HUES48 (cell line): ENCODE results near the gene PTPN14.
A peak's percentile ranks its signal among the peaks of the same experiment; 100 is the strongest.

Experiments used
- H3K27ac ChIP-seq: one replicate; pipeline ENCODE4 v1.7.0; 2013; ENCODE audit warnings: low read depth, low read length, inconsistent platforms
- H3K27me3 ChIP-seq: 2 replicates; pipeline ENCODE4 v1.6.1; 2013; ENCODE audit warnings: mild to moderate bottlenecking, low read length; ENCODE audit not compliant: control insufficient read depth, insufficient read depth
- H3K36me3 ChIP-seq: 2 replicates; pipeline ENCODE4 v1.6.1; 2013; ENCODE audit warnings: low read length; ENCODE audit not compliant: control insufficient read depth, insufficient read depth
- H3K4me1 ChIP-seq: 2 replicates; pipeline ENCODE4 v1.6.1; 2013; ENCODE audit warnings: mild to moderate bottlenecking, low read length; ENCODE audit not compliant: control insufficient read depth, insufficient read depth
- H3K4me3 ChIP-seq: 2 replicates; pipeline ENCODE4 v1.5.1; 2013; ENCODE audit warnings: mild to moderate bottlenecking, low read depth, low read length
- H3K9ac ChIP-seq: 2 replicates; pipeline ENCODE4 v1.6.1; 2013; ENCODE audit warnings: mild to moderate bottlenecking, low read depth, low read length, moderate library complexity
- H3K9me3 ChIP-seq: 2 replicates; pipeline ENCODE4 v1.6.1; 2013; ENCODE audit warnings: low read length; ENCODE audit not compliant: control insufficient read depth, insufficient read depth

The PTPN14 gene

GRCh38 chr1:214362188-214362882 lies 189.1 kb downstream of the PTPN14 start:
- Histone ChIP-seq H3K36me3 (peaks cover 73% of the 10 kb centered on the region), H3K27me3 (no peaks in the 10 kb centered on the region), H3K27ac (no peak overlapping the region), H3K9ac (no peak overlapping the region), H3K4me1 (no peaks in the 10 kb centered on the region), H3K4me3 (no peak overlapping the region), H3K9me3 (no peaks in the 10 kb centered on the region)

DNA sequence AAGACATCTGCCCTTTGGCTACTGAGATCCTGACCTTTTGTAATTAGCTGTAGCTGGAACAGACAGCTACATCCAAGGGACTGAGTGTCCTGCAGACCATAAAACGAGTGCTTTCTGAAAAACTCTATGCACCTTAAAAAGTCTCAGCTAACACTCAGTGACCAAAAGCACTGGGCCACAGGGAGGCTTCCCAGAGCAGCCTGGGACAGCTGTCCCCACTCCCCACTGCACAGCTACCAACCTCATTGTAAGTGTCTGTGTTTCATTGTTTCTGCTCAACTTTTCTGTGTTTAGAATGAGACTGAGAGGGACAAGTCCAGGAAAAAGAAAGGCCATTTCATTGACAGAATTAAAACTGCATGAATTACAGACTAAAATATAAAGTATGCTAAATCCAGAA lies 189.8 kb downstream of the PTPN14 start:
- Histone ChIP-seq H3K36me3 (peaks cover 78% of the 10 kb centered on the region), H3K9me3 (no peaks in the 10 kb centered on the region), H3K9ac (no peak overlapping the region)

GRCh38 chr1:214360525-214361164 lies 190.8 kb downstream of the PTPN14 start:
- Histone ChIP-seq H3K9ac (no peak overlapping the region), H3K4me3 (no peak overlapping the region), H3K9me3 (no peaks in the 10 kb centered on the region), H3K36me3 (peaks cover 82% of the 10 kb centered on the region), H3K4me1 (no peaks in the 10 kb centered on the region), H3K27ac (no peak overlapping the region), H3K27me3 (no peaks in the 10 kb centered on the region)

More for the DNA sequence above, 189.8 kb downstream of the PTPN14 start:
- H3K27me3 ChIP-seq, result no peaks in the 10 kb centered on the region
- no peak overlapping the region for H3K4me3 ChIP-seq
- H3K4me1 ChIP-seq, result no peaks in the 10 kb centered on the region
- H3K27ac ChIP-seq, result no peak overlapping the region

DNA sequence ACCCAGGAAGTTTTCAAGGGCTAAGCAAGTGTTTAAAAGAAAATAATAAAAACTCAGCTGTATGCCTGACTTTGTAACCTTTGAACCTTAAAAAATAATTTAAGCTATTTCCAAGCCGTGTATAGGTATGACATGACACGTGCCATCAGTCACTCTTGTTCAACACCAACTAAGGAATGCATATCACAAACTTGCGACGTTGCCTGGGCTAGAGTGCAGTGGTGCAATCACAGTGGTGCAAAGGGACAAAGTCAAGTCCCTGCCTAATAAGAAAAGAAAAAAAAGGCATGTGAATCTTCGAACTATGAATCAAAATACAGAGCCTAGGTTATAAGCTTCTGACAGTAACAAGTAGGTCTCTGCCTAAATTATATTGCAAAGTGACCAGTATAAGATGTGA lies 191.3 kb downstream of the PTPN14 start:
- Histone ChIP-seq H3K27ac (no peak overlapping the region), H3K36me3 (peaks cover 81% of the 10 kb centered on the region), H3K27me3 (no peaks in the 10 kb centered on the region), H3K9ac (no peak overlapping the region), H3K9me3 (no peaks in the 10 kb centered on the region), H3K4me1 (peaks cover 5% of the 10 kb centered on the region), H3K4me3 (no peak overlapping the region)

- Histone ChIP-seq H3K9me3 (no peaks in the 10 kb centered on the region), H3K36me3 (peaks cover 47% of the 10 kb centered on the region), H3K27ac (no peak overlapping the region), H3K27me3 (no peaks in the 10 kb centered on the region), H3K9ac (no peak overlapping the region), H3K4me3 (no peak overlapping the region), H3K4me1 (peaks cover 20% of the 10 kb centered on the region)
Measured at GRCh38 chr1:214354440-214355148, 196.8 kb downstream of the PTPN14 start.

GRCh38 chr1:214352838-214353237 lies 198.6 kb downstream of the PTPN14 start:
- Histone ChIP-seq H3K9ac (no peak overlapping the region), H3K36me3 (peaks cover 44% of the 10 kb centered on the region), H3K27me3 (no peaks in the 10 kb centered on the region), H3K4me3 (no peak overlapping the region), H3K9me3 (no peaks in the 10 kb centered on the region), H3K4me1 (peaks cover 27% of the 10 kb centered on the region), H3K27ac (no peak overlapping the region)

GRCh38 chr1:214351551-214352277 lies 199.7 kb downstream of the PTPN14 start:
- H3K27me3 ChIP-seq, result no peaks in the 10 kb centered on the region
- H3K36me3 ChIP-seq, result peaks cover 41% of the 10 kb centered on the region

DNA sequence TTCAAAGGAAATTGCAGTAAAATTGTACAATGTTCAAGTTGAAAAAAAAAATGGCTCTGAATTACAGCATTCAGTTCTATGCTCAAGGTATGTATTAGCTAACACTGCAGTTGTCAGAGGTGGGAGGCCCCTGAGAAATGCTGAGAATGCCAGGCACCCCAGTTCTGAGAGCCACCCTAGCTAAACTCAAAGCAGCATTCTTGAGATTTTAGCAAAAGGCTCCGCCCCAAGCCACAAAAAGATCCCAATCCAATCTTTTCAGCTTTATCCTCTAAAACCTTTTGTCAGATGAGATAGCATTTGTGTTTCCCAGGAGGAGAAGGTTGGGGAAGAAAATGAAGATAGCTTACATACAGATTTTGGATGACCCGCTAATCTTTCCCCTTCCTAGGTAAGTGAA lies 201.6 kb downstream of the PTPN14 start:
- H3K4me3 ChIP-seq, result no peak overlapping the region
- no peak overlapping the region for H3K9ac ChIP-seq
- H3K4me1 ChIP-seq, result peaks cover 19% of the 10 kb centered on the region
- no peaks in the 10 kb centered on the region for H3K9me3 ChIP-seq
- no peaks in the 10 kb centered on the region for H3K27me3 ChIP-seq
- peaks cover 32% of the 10 kb centered on the region for H3K36me3 ChIP-seq
- peak overlapping the region; percentile 11 for H3K27ac ChIP-seq

More at GRCh38 chr1:214351551-214352277, 199.7 kb downstream of the PTPN14 start:
- H3K4me1 ChIP-seq, result peaks cover 27% of the 10 kb centered on the region
- H3K4me3 ChIP-seq, result no peak overlapping the region
- H3K27ac ChIP-seq, result no peak overlapping the region
- H3K9me3 ChIP-seq, result no peaks in the 10 kb centered on the region
- H3K9ac ChIP-seq, result no peak overlapping the region

DNA sequence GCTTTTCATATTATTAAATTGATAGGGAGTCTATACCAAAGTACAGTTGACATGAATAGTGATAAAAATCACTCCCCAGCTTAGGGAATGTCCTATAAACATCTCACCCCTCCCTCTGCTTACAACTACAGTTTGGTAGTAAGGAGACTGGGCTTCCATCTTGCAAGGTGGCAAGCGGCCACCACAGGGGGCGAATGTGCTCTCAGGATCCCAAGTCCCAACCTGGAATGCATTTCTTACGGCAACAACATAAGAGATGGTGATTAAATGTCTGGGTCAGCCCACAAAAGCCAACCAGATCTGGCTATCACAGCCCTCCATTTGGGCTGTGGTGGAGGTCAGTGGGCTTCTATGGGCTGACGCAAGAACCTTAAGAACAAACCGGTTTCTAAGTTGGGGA lies 202.4 kb downstream of the PTPN14 start:
- peaks cover 33% of the 10 kb centered on the region for H3K36me3 ChIP-seq
- H3K9me3 ChIP-seq, result no peaks in the 10 kb centered on the region
- no peak overlapping the region for H3K4me3 ChIP-seq
- H3K9ac ChIP-seq, result no peak overlapping the region
- H3K4me1 ChIP-seq, result peaks cover 12% of the 10 kb centered on the region
- no peak overlapping the region for H3K27ac ChIP-seq
- no peaks in the 10 kb centered on the region for H3K27me3 ChIP-seq

- peaks cover 9% of the 10 kb centered on the region for H3K4me1 ChIP-seq
- peaks cover 23% of the 10 kb centered on the region for H3K36me3 ChIP-seq
- no peak overlapping the region for H3K27ac ChIP-seq
- no peaks in the 10 kb centered on the region for H3K27me3 ChIP-seq
- no peak overlapping the region for H3K9ac ChIP-seq
- no peak overlapping the region for H3K4me3 ChIP-seq
- H3K9me3 ChIP-seq, result no peaks in the 10 kb centered on the region
Measured at GRCh38 chr1:214344897-214345296, 206.5 kb downstream of the PTPN14 start.
